Stomach (tissue), 4 donors: Measurements from ENCODE around the gene SLC39A8.

Experiments
- POLR2A ChIP-seq, 4 donors: fragments of 450-650 bp; IDR thresholded peaks; one replicate each; pipeline ENCODE4 v1.6.1; 2016; ENCODE audit warnings: antibody characterized with exemption in 4 of 4, control low read depth in 2 of 4, mild to moderate bottlenecking in 1 of 4, moderate library complexity in 1 of 4
- TF ChIP-seq, protein P1 (sequence below), 7 experiments: fragments of 450-650 bp in 4 of 7; fragments of 200-600 bp in 3 of 7; sonication (generic) in 3 of 7; IDR thresholded peaks; one replicate each; pipeline ENCODE4 v1.5.1; 2016 to 2019; ENCODE audit warnings: antibody characterized with exemption in 7 of 7, control low read depth in 2 of 7, mild to moderate bottlenecking in 1 of 7

GRCh38 chr4:102312417-102312816, 32.9 kb downstream of the SLC39A8 start:
- TF ChIP-seq, protein P1, sequence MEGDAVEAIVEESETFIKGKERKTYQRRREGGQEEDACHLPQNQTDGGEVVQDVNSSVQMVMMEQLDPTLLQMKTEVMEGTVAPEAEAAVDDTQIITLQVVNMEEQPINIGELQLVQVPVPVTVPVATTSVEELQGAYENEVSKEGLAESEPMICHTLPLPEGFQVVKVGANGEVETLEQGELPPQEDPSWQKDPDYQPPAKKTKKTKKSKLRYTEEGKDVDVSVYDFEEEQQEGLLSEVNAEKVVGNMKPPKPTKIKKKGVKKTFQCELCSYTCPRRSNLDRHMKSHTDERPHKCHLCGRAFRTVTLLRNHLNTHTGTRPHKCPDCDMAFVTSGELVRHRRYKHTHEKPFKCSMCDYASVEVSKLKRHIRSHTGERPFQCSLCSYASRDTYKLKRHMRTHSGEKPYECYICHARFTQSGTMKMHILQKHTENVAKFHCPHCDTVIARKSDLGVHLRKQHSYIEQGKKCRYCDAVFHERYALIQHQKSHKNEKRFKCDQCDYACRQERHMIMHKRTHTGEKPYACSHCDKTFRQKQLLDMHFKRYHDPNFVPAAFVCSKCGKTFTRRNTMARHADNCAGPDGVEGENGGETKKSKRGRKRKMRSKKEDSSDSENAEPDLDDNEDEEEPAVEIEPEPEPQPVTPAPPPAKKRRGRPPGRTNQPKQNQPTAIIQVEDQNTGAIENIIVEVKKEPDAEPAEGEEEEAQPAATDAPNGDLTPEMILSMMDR (IDR thresholded peaks at IDR 0.05), result no peak
- no peak for TF ChIP-seq POLR2A (IDR thresholded peaks at IDR 0.05)
